Measurements from ENCODE around the gene COL9A3.

COL9A3 gene

GRCh38 chr20:62776035-62776691, 40.7 kb upstream of the COL9A3 start:
- no peak for TF ChIP-seq CTCF (IDR thresholded peaks at IDR 0.05)

GRCh38 chr20:62776692-62777527, 39.9 kb upstream of the COL9A3 start:
- no peak for TF ChIP-seq CTCF (IDR thresholded peaks at IDR 0.05)

- no peak for TF ChIP-seq CTCF (IDR thresholded peaks at IDR 0.05)
Observed at GRCh38 chr20:62777528-62777830, 39.4 kb upstream of the COL9A3 start.

GRCh38 chr20:62778058-62778457, 38.8 kb upstream of the COL9A3 start:
- no peak for TF ChIP-seq CTCF (IDR thresholded peaks at IDR 0.05)

- TF ChIP-seq CTCF (IDR thresholded peaks at IDR 0.05), result no peak
Observed at GRCh38 chr20:62778601-62779416, 38.0 kb upstream of the COL9A3 start.

- TF ChIP-seq CTCF (IDR thresholded peaks at IDR 0.05), result no peak
Observed at GRCh38 chr20:62779417-62779685, 37.5 kb upstream of the COL9A3 start.

- TF ChIP-seq CTCF (IDR thresholded peaks at IDR 0.05), result no peak
Observed at GRCh38 chr20:62780204-62780603, 36.6 kb upstream of the COL9A3 start.
